ENCODE measurements around the gene RAI2.

DNA sequence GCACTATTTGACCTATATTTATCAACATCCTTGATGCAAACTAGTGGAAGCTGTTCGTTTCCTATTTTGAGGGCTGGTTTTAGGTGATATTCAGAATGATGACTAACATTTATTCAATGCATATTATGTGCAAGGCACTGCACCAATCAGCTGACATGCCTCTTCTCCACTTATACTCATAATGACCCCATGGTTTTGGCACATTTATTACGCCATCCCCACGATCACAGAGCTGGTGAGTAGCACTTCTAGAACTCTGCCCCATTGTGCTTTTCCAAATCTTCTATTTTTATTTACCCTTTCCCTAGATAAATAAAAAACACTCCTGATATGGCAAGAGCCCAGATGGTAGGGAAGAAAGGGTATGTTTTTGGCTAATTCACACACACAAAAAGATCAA, 110.7 kb downstream of the RAI2 start:
- TF ChIP-seq, protein P1, sequence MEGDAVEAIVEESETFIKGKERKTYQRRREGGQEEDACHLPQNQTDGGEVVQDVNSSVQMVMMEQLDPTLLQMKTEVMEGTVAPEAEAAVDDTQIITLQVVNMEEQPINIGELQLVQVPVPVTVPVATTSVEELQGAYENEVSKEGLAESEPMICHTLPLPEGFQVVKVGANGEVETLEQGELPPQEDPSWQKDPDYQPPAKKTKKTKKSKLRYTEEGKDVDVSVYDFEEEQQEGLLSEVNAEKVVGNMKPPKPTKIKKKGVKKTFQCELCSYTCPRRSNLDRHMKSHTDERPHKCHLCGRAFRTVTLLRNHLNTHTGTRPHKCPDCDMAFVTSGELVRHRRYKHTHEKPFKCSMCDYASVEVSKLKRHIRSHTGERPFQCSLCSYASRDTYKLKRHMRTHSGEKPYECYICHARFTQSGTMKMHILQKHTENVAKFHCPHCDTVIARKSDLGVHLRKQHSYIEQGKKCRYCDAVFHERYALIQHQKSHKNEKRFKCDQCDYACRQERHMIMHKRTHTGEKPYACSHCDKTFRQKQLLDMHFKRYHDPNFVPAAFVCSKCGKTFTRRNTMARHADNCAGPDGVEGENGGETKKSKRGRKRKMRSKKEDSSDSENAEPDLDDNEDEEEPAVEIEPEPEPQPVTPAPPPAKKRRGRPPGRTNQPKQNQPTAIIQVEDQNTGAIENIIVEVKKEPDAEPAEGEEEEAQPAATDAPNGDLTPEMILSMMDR (IDR thresholded peaks at IDR 0.05) = no peak
- no peak for TF ChIP-seq POLR2A (IDR thresholded peaks at IDR 0.05)
